NCI-H526 (cell line): ENCODE results near the gene SLC4A11.
"Not testable (repeated sequence)": the region's sequence is repeated elsewhere in the genome, so short reads cannot be mapped to it uniquely, and the experiment has no call there.

Experiments
- DNase-seq, 2 experiments: peaks; one replicate each; lab custom pipeline; 2025; lab: John Stamatoyannopoulos, UW

SLC4A11 gene

GRCh38 chr20:3227936-3228749, 10.8 kb downstream of the SLC4A11 start:
- DNase-seq = no peak

- no peak for DNase-seq
These were observed 11.5 kb downstream of the SLC4A11 start for GRCh38 chr20:3227506-3227905.

DNA sequence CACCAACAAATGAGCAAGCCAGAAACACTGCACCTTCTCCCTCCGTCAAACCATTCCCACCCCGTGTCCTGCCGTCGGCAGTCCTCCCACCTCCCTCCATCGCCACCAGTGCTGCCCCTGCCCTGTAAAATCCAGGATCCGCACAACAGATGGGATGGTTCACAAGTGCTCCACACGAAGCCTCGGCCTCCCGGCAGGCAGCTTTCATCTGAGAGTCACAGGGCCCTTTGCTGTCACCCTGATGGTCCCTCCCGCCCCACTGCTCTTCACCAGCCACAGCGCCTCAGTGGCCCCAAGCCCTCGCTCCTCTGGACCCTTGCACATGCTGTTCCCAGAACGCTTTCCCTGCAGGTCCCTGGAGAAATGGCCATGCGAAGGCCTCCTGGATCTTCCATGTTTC, 12.1 kb downstream of the SLC4A11 start:
- DNase-seq = no peak

- DNase-seq = no peak
These were observed 12.9 kb downstream of the SLC4A11 start for GRCh38 chr20:3226093-3226492.

- no peak for DNase-seq
These were observed 14.1 kb downstream of the SLC4A11 start for GRCh38 chr20:3224681-3225421.

DNA sequence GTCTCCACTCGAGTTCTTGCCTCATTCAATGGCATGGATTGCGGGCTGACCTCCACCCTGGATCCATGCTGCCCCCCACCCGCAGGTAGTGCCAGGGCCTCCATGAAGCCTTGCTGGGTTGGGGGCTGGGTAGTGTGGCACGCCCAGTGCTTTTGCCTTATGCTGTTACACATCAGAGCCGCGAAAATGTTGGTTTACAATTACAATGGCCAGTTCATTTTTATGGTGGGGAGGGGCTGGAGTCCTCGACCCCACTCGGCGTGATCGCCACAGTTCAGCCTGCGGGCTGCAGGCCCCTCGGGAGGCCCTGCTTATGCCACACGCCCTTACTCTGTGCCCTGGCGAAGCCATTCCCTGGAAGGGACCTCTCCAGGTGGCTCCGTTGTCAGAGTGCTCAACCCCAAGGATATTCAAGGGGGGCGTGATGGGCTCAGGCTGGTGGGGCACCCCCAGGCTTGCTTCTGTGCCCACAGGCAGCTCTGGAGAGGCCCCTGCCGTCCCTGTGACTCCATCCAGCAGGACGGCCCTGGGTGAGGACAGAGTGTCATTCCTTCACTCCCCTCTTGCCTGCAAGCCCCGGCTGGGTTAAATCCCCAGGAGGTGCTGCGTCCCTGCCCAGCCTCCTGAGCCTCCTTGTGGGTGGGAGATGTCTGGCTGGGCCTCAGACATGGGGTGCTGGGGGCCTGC, 14.9 kb downstream of the SLC4A11 start:
- DNase-seq = peak in 1 of 2 experiments; percentile 53

DNA sequence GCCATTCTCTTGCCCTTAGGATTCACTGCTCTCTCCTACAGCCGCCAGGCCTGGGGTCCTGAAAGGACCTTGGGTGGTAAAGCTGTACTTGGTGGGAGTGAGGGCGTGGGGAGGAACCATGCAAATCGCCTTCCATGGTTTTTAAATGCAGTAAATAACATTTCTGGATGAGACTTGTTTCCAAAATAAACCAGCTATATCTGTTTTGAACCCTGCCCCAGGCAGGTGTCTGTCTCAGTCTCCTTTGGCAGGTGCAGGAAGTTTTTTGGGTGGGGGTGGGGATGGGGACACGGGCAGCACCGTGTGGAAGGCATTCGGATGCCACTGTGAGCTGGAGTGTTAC, 15.4 kb downstream of the SLC4A11 start:
- peak in 1 of 2 experiments; percentile 56 for DNase-seq

DNA sequence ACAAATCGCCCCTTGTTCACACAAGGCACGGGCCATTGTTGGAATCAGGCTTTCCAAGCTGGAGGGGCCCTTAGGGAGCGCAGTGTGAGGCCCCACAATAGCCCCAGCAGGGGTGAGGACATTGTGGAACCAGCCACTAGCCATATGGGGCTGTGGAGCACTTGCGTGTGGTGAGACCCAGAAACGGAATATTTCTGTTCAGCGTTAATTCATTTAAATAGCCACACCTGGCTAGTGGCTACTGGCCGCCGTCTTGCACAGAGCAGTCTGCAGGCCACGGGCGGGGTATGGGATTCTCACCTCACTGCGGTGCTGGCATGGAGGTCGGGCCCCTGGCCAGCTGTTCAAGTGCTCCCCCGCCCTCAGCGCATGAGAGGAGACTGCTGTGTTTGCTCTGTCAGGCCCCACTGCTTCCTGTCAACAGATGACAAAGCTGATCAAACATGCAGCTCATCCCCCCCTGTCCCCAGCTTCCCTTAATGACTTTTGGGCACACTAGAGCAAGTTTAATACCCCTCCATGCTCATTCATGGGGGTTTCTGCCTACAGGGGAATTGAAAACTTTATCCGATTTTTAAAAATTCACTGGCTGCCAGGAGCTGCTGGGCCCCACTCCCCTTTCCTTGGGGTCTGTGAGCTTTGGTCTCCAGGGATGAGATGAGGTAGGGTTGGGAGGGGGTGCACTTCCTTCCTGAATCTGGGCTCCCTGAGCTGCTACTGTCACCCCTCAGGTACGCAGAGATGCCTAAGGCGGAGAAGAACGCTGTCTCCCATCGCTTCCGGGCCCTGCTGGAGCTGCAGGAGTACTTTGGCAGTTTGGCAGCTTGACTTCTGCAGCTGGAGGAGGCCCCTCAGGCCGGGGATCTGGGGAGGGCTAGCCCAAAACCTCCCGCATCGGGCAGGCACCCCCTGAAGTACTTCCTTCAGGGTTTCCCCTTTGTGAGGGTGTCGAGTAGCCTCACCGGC, 16.1 kb downstream of the SLC4A11 start:
- peak; percentile 89 to 95 for DNase-seq

DNA sequence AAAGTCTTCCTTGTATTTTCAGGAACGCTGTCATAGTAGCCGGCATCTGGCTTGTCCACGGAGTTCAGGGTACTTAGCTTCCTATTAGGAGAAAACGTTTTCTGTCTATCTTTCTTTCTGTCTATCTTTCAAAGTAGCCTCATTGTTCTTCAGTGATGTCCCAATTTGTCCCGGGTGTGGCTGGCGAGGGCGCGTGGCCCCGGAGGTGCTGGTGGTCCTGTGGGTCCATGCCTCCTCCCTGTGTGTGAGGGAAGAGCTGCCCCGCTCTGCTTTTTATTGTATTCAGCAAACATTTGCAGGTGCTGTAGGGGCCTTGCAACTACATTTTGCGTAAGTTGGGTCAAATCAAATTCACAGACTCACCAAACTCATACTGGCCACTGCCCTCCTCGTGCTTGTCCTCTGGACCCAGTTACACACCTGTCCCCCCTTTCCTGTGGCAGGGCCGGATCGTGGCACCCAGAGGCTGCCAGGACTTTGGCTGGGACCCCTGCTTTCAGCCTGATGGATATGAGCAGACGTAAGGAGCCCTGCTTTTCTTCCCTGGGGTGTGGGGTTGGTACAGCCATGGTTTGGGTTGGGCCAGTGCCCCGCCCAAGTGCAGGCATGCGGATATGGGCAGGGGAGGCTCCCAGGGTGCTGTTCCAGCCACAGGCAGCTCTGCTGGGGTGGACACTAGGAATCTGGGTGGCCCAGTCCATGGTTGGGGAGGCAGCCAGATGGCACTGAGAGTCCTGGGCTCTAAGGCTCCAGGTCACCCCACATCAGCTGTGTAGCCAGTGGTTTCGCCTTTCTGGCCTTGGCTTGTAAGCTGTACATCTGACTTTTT, 17.4 kb downstream of the SLC4A11 start:
- no peak for DNase-seq

DNA sequence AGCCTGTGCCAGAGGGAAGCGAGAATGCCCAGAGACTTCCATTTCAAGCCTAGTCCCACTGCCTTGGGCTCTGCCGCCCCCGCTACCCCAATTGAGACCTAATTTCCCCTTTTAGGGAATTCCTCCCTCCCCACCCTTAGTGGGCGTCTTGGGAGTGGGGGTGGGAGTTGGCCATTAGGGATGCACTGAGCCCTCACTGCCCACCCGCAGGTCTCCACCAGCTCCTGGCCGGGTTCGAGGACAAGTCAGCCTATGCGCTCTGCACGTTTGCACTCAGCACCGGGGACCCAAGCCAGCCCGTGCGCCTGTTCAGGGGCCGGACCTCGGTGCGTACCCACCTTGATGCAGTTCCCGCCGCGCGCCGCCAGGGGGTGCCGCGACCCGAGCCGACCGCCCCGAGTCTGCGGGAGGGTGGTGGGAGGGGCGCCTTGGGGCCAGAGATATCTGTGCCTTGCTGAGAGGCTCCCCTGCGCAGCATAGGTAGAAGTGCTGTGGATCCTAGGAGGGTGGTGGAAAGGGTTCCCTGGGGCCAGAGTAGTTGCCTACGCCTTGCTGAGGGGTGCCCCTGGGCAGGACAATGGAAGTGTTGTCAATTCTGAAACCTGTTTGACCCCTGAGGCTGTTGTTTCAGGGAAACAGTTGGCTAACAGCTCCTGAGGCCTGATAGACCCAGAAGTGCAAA, 20.5 kb downstream of the SLC4A11 start:
- peak; percentile 56 to 86 for DNase-seq

- not testable (repeated sequence) for DNase-seq
These were observed 23.6 kb downstream of the SLC4A11 start for GRCh38 chr20:3215359-3215917.

DNA sequence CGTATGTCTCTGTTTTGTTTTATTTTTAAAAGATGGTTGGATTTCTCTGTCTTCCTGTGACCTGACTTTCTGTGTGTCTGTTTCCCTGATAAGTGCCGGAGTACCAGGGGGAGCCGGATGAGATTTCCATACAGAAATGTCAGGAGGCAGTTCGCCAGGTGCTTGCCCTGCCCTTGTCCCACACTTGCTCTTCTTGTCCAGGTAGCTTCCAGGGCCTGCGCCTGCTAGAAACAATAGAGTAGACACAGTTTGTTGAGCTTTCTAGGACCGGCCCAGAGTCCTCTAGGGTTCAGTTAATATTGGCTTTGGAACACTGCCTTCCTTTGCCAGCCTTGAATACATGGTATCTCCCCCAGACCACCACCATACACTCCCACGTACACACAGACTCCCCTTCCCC, 25.8 kb downstream of the SLC4A11 start:
- no peak for DNase-seq

DNA sequence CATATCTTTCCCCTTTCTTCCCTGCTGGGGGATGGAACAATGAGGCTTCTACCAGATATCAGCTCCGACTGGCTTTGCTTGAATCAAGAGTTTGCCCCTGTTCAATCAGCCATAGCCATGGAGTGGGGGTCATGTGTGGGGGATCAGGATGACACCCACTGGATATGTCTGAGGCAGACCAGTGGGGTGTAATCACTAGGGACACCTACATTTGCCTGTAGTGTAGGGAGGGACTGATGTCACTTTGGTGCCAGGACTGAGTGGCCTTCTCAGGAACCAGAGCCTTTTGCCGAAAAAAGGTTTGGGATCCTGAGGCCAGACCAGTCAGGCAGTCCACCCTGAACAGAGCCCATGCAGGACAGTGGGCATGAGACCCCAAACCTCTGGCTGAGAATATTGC, 28.6 kb downstream of the SLC4A11 start:
- DNase-seq = no peak

GRCh38 chr20:3209946-3210317, 29.1 kb downstream of the SLC4A11 start:
- DNase-seq = no peak

- DNase-seq = peak; percentile 24 to 66
These were observed 29.6 kb downstream of the SLC4A11 start, which contains the start of gene ITPA for GRCh38 chr20:3209257-3209945. Gene ITPA (plus strand): TSS chr20:3209498. CDS start chr20:3209552, 54 bp downstream.

GRCh38 chr20:3208786-3209256, 30.2 kb downstream of the SLC4A11 start:
- peak; percentile 9 to 44 for DNase-seq

GRCh38 chr20:3204124-3204794, 34.7 kb downstream of the SLC4A11 start, which contains the start of gene DDRGK1:
Gene DDRGK1 (minus strand): TSS chr20:3204682. CDS start chr20:3204627, 55 bp downstream.
- peak; percentile 84 to 97 for DNase-seq
